Urothelium cell line (cell line): Measurements from ENCODE around the gene RSPH3.

ENCODE experiments used
- DNase-seq: peaks from one replicate; pipeline ENCODE4 v3.0.0; 2011; ENCODE audit warnings: low spot score, mixed read lengths
- FAIRE-seq: peaks from 2 replicates; lab custom pipeline; 2011; peaks lifted over from hg19 to GRCh38; lab: Jason Lieb, UNC

Gene RSPH3

GRCh38 chr6:158938220-158938619 lies 61.8 kb downstream of the RSPH3 start:
- FAIRE-seq (no peak), DNase-seq (no peak)

GRCh38 chr6:158934157-158934556 lies 65.8 kb downstream of the RSPH3 start:
- FAIRE-seq (no peak), DNase-seq (no peak)

GRCh38 chr6:158933079-158933595 lies 66.9 kb downstream of the RSPH3 start:
- FAIRE-seq: no peak
- no peak for DNase-seq

- FAIRE-seq (no peak), DNase-seq (no peak)
Observed at GRCh38 chr6:158928068-158928467, 71.9 kb downstream of the RSPH3 start.

- FAIRE-seq: no peak
Observed at GRCh38 chr6:158926414-158926813, 73.6 kb downstream of the RSPH3 start.

GRCh38 chr6:158924499-158925455 lies 75.2 kb downstream of the RSPH3 start:
- no peak for DNase-seq
- FAIRE-seq: no peak

More at GRCh38 chr6:158926414-158926813, 73.6 kb downstream of the RSPH3 start:
- no peak for DNase-seq

GRCh38 chr6:158923805-158924498 lies 76.0 kb downstream of the RSPH3 start:
- DNase-seq: no peak
- no peak for FAIRE-seq
